ENCODE data around the gene ADGRL4.

Gene ADGRL4

DNA sequence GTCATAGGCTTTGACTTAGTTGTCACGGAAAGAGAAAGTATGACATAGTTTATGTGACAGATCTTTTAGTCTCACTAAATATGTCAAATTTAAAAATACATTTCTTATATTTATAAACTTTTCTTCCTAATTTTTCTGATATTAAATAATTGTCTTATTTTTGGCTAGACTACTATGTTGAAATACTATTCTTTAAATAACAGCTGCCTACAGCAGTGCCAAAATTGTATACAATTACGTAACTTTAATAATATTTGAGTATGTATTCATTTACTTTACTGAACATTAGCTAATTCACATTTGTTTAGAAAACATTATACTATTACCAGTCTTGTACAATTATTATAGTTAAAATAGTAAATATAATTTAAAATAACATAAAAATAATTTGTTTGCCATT, 137.4 kb downstream of the ADGRL4 start:
- no peak for TF ChIP-seq EZH2phosphoT487 (conservative IDR thresholded peaks at IDR 0.05; ENCODE audit: low read length)

DNA sequence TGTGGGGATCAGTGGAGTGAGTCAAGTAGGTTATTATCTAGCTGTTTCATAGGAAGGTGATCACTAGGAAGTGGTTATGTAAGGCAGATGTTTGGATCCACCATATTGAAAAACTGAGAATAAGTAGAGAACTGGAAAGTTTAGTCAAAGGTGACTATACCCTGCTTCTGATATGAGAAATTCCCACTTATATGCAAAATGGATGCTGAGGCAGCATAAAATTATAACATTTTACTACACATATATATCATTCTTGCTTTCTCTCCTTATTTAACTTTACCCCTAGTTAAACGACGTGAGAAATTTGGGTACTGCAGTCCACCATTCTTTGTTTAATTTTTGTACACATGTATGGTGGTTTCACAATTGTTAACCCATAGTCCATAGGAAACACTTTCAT, 142.4 kb downstream of the ADGRL4 start:
- Histone ChIP-seq H3F3A (ENCODE audit: insufficient read depth) (no peaks in the 10 kb centered on the region), H3K4me2 (ENCODE audit: low read depth, low read length, poor library complexity, severe bottlenecking) (no peak overlapping the region), H3K27ac (ENCODE audit: low read depth, low read length) (no peak overlapping the region), H3K36me3 (ENCODE audit: low read length) (no peaks in the 10 kb centered on the region), H2AFZ (ENCODE audit: low read depth, low read length, severe bottlenecking) (no peak overlapping the region), H3K4me3 (ENCODE audit: insufficient read depth, low read length, poor library complexity, severe bottlenecking) (no peak overlapping the region), H3K9ac (ENCODE audit: low read length) (no peak overlapping the region), H3K79me2 (ENCODE audit: insufficient read depth, low read length) (no peaks in the 10 kb centered on the region), H3K9me2 (replicated peaks; ENCODE audit: insufficient read depth, low read length) (no peaks in the 10 kb centered on the region; the same call in 1 of the 2 replicates), H3K9me3 (ENCODE audit: insufficient read depth, low read length) (no peaks in the 10 kb centered on the region), H4K20me1 (ENCODE audit: low read depth, low read length) (no peaks in the 10 kb centered on the region), H3K27me3 (ENCODE audit: low read length) (no peaks in the 10 kb centered on the region)
- TF ChIP-seq CTCF (IDR thresholded peaks at IDR 0.05; ENCODE audit: insufficient read depth, low read length, poor library complexity, severe bottlenecking) (no peak), EZH2phosphoT487 (conservative IDR thresholded peaks at IDR 0.05; ENCODE audit: low read length) (no peak)

More for the DNA sequence above, 137.4 kb downstream of the ADGRL4 start:
- H3K79me2 ChIP-seq (ENCODE audit: insufficient read depth, low read length) = no peaks in the 10 kb centered on the region
- H3F3A ChIP-seq (ENCODE audit: insufficient read depth) = no peaks in the 10 kb centered on the region
- no peak overlapping the region for H3K4me2 ChIP-seq (ENCODE audit: low read depth, low read length, poor library complexity, severe bottlenecking)
- no peaks in the 10 kb centered on the region for H3K27me3 ChIP-seq (ENCODE audit: low read length)
- H3K27ac ChIP-seq (ENCODE audit: low read depth, low read length) = no peak overlapping the region
- no peak overlapping the region for H3K4me3 ChIP-seq (ENCODE audit: insufficient read depth, low read length, poor library complexity, severe bottlenecking)
- H3K36me3 ChIP-seq (ENCODE audit: low read length) = no peaks in the 10 kb centered on the region
- no peak overlapping the region for H3K9ac ChIP-seq (ENCODE audit: low read length)
- H4K20me1 ChIP-seq (ENCODE audit: low read depth, low read length) = no peaks in the 10 kb centered on the region
- H3K9me3 ChIP-seq (ENCODE audit: insufficient read depth, low read length) = no peaks in the 10 kb centered on the region
- H3K9me2 ChIP-seq (replicated peaks; ENCODE audit: insufficient read depth, low read length) = no peaks in the 10 kb centered on the region; the same call in 1 of the 2 replicates
- H2AFZ ChIP-seq (ENCODE audit: low read depth, low read length, severe bottlenecking) = no peak overlapping the region

- Histone ChIP-seq H3K4me3 (ENCODE audit: insufficient read depth, low read length, poor library complexity, severe bottlenecking) (no peak overlapping the region), H3K9ac (ENCODE audit: low read length) (no peak overlapping the region), H3K9me3 (ENCODE audit: insufficient read depth, low read length) (no peaks in the 10 kb centered on the region), H3K36me3 (ENCODE audit: low read length) (no peaks in the 10 kb centered on the region), H2AFZ (ENCODE audit: low read depth, low read length, severe bottlenecking) (no peak overlapping the region), H3K79me2 (ENCODE audit: insufficient read depth, low read length) (no peaks in the 10 kb centered on the region), H3F3A (ENCODE audit: insufficient read depth) (no peaks in the 10 kb centered on the region), H3K27me3 (ENCODE audit: low read length) (no peaks in the 10 kb centered on the region), H3K9me2 (replicated peaks; ENCODE audit: insufficient read depth, low read length) (no peaks in the 10 kb centered on the region), H3K27ac (ENCODE audit: low read depth, low read length) (no peak overlapping the region), H3K4me2 (ENCODE audit: low read depth, low read length, poor library complexity, severe bottlenecking) (no peak overlapping the region), H4K20me1 (ENCODE audit: low read depth, low read length) (no peaks in the 10 kb centered on the region)
- no peak for TF ChIP-seq CTCF (IDR thresholded peaks at IDR 0.05; ENCODE audit: insufficient read depth, low read length, poor library complexity, severe bottlenecking)
- TF ChIP-seq EZH2phosphoT487 (conservative IDR thresholded peaks at IDR 0.05; ENCODE audit: low read length) = no peak
These were observed 150.4 kb downstream of the ADGRL4 start for GRCh38 chr1:78856096-78856495.

- Histone ChIP-seq H3K9ac (ENCODE audit: low read length) (no peak overlapping the region), H3K4me2 (ENCODE audit: low read depth, low read length, poor library complexity, severe bottlenecking) (no peak overlapping the region), H4K20me1 (ENCODE audit: low read depth, low read length) (no peaks in the 10 kb centered on the region), H3K4me3 (ENCODE audit: insufficient read depth, low read length, poor library complexity, severe bottlenecking) (no peak overlapping the region), H2AFZ (ENCODE audit: low read depth, low read length, severe bottlenecking) (no peak overlapping the region), H3F3A (ENCODE audit: insufficient read depth) (no peaks in the 10 kb centered on the region), H3K79me2 (ENCODE audit: insufficient read depth, low read length) (no peaks in the 10 kb centered on the region), H3K27ac (ENCODE audit: low read depth, low read length) (no peak overlapping the region), H3K9me3 (ENCODE audit: insufficient read depth, low read length) (no peaks in the 10 kb centered on the region), H3K36me3 (ENCODE audit: low read length) (no peaks in the 10 kb centered on the region), H3K27me3 (ENCODE audit: low read length) (no peaks in the 10 kb centered on the region), H3K9me2 (replicated peaks; ENCODE audit: insufficient read depth, low read length) (no peaks in the 10 kb centered on the region)
- no peak for TF ChIP-seq EZH2phosphoT487 (conservative IDR thresholded peaks at IDR 0.05; ENCODE audit: low read length)
- TF ChIP-seq CTCF (IDR thresholded peaks at IDR 0.05; ENCODE audit: insufficient read depth, low read length, poor library complexity, severe bottlenecking) = no peak
These were observed 151.3 kb downstream of the ADGRL4 start for GRCh38 chr1:78855258-78855657.
